Spleen (tissue), 11 donors: ENCODE results near the gene OR2V2. TPM values are rescaled to one million over a fixed set of nuclear protein-coding genes. Genes with fewer than 3 reads are reported as not detected.

Experiments
- DNase-seq: peaks from one replicate; pipeline ENCODE4 v3.0.0-alpha.2; 2020
- H3K27ac ChIP-seq, 8 donors: fragments of 200-600 bp; sonication (generic) in 7 of 8; 1 replicate in 4 of 8; 2 replicates in 4 of 8; pipeline versions ENCODE4 v1.5.0 to v1.8.0; 2016 to 2021; ENCODE audit warnings: inconsistent platforms in 4 of 8, mild to moderate bottlenecking in 4 of 8, moderate library complexity in 1 of 8
- H3K27me3 ChIP-seq, 7 donors: fragments of 200-600 bp; sonication (generic) in 6 of 7; replicated peaks in 1 of 7; 1 replicate in 4 of 7; 2 replicates in 3 of 7; pipeline versions ENCODE4 v1.5.0 to v1.8.0; 2016 to 2021; ENCODE audit warnings: inconsistent platforms in 3 of 7, mild to moderate bottlenecking in 1 of 7
- H3K36me3 ChIP-seq, 6 donors: fragments of 200-600 bp; sonication (generic) in 5 of 6; 1 replicate in 4 of 6; 2 replicates in 2 of 6; pipeline versions ENCODE4 v1.5.0 to v1.8.0; 2016 to 2021; ENCODE audit warnings: inconsistent platforms in 2 of 6
- H3K4me1 ChIP-seq, 6 donors: fragments of 200-600 bp; sonication (generic) in 5 of 6; 1 replicate in 3 of 6; 2 replicates in 3 of 6; pipeline versions ENCODE4 v1.5.0 to v1.8.0; 2016 to 2021; ENCODE audit warnings: inconsistent platforms in 3 of 6
- H3K4me3 ChIP-seq, 8 donors: fragments of 200-600 bp; sonication (generic) in 7 of 8; 1 replicate in 4 of 8; 2 replicates in 4 of 8; pipeline versions ENCODE4 v1.5.0 to v1.8.0; 2016 to 2021; ENCODE audit warnings: inconsistent platforms in 4 of 8, mild to moderate bottlenecking in 4 of 8, moderate library complexity in 2 of 8
- H3K9me3 ChIP-seq, 8 donors: fragments of 200-600 bp; sonication (generic) in 7 of 8; 1 replicate in 4 of 8; 2 replicates in 4 of 8; pipeline versions ENCODE4 v1.5.0 to v1.8.0; 2016 to 2021; ENCODE audit warnings: inconsistent platforms in 4 of 8
- POLR2A ChIP-seq, 3 donors: fragments of 450-650 bp; IDR thresholded peaks; one replicate each; pipeline ENCODE4 v1.5.1; 2017; ENCODE audit warnings: antibody characterized with exemption in 3 of 3, mild to moderate bottlenecking in 1 of 3
- POLR2AphosphoS5 ChIP-seq, 3 donors: sonication (generic); formaldehyde crosslinking; IDR thresholded peaks; one replicate each; pipeline ENCODE4 v1.5.1; 2017; ENCODE audit warnings: antibody characterized with exemption in 3 of 3
- whole genome bisulfite sequencing, 5 donors: extraction: QIAGEN DNeasy Blood & Tissue Kit in 3 of 5; methylation state at CpG; one replicate each; pipeline versions ENCODE4 v1.1.5 to v1.1.7; 2013 to 2018; 5-methylcytosine and 5-hydroxymethylcytosine counted together
- intact Hi-C: fragments of 100-400 bp; cut with DNase I; formaldehyde crosslinking; loops from one replicate; pipeline ENCODE4 v1.15.0; 2023; ENCODE audit warnings: low total_unique reads
- polyA plus RNA-seq, 3 donors: library from polyadenylated mRNA; stranded (reverse); fragments of 200-250 nt; gene quantifications; one replicate each; pipeline ENCODE4 v1.2.1, GENCODE V29; 2013
- total RNA-seq, 7 donors: library from RNA; depleted of rRNA in 3 of 7; stranded (reverse); fragments of >200 nt in 3 of 7; fragmentation: NEBNext Ultra II Directional in 4 of 7; extraction: Animal tissue kit (Norgen Biotek cat#: 25700) in 4 of 7; gene quantifications; one replicate each; pipeline versions ENCODE4 v1.1.0 to v1.2.1, GENCODE V29; 2016 to 2021
- TF ChIP-seq, protein P1 (sequence below), 11 experiments: fragments of 200-600 bp in 7 of 11; fragments of 450-650 bp in 4 of 11; sonication (generic) in 4 of 11; IDR thresholded peaks in 8 of 11; conservative IDR thresholded peaks in 3 of 11; 1 replicate in 7 of 11; 2 replicates in 4 of 11; pipeline versions ENCODE4 v1.4.0 to v1.8.0; 2016 to 2021; ENCODE audit warnings: antibody characterized with exemption in 11 of 11, inconsistent platforms in 4 of 11, mild to moderate bottlenecking in 1 of 11
- donor health status: healthy with polysubstance abuse.
- donor health status: DM: no; HTN: no; CAD: no; lungs with moderate emphysema.
- donor health status: DM: no; HTN: no; CAD: no.
- donor health status: Bipolar disorder and iron deficiency.
- donor health status: healthy.
- donor health status: DM: no; HTN: no; CAD: no.
- donor health status: DM: yes; HTN: yes; CAD: no.

The OR2V2 gene
- total and polyA plus RNA-seq, 10 donors = not detected

DNA sequence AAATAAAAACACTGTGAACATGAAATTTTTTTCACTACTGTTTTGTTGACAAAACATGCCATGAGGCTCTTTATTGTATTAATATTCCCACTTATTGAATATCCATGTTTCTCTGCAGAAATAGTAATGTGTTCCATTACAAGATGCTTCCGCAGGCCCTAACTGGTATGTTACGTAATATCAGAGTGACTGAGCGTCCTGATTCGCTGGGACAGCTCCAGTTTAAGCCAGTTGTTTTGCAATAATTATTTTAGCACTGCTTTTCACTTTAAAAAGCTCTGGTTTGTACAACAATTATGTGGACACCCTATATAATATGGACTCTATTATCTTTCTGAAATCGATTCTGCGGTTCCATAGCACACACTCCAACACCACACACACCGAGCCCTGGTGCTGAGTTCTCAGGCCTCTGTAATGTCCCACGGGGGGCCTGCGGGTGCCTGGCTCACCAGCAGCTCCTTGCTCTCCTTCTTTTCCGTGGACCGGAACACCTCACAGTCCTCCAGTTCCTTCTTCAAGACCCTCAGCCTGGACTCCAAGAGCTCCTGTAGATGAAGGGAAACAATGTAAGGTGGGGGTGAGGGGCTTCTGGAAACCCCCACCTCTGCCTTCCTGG, 55.8 kb downstream of the OR2V2 start:
- Histone ChIP-seq H3K4me1 (peaks cover 17 to 64% (median 48%) of the 10 kb centered on the region in 6 donors), H3K36me3 (no peaks in the 10 kb centered on the region), H3K27me3 (peaks cover 0 to 40% (median 11%) of the 10 kb centered on the region in 7 donors), H3K27ac (peak overlapping the region in 2 of 8 donors; percentile 59 to 71), H3K9me3 (peaks cover 0 to 2% (median 0%) of the 10 kb centered on the region in 8 donors), H3K4me3 (peak overlapping the region in 2 of 8 donors; percentile 65)
- 57 to 71% (median 64%) methylated on average over 11 of the region's 11 CpGs for WGBS, 5 donors
- TF ChIP-seq, protein P1, sequence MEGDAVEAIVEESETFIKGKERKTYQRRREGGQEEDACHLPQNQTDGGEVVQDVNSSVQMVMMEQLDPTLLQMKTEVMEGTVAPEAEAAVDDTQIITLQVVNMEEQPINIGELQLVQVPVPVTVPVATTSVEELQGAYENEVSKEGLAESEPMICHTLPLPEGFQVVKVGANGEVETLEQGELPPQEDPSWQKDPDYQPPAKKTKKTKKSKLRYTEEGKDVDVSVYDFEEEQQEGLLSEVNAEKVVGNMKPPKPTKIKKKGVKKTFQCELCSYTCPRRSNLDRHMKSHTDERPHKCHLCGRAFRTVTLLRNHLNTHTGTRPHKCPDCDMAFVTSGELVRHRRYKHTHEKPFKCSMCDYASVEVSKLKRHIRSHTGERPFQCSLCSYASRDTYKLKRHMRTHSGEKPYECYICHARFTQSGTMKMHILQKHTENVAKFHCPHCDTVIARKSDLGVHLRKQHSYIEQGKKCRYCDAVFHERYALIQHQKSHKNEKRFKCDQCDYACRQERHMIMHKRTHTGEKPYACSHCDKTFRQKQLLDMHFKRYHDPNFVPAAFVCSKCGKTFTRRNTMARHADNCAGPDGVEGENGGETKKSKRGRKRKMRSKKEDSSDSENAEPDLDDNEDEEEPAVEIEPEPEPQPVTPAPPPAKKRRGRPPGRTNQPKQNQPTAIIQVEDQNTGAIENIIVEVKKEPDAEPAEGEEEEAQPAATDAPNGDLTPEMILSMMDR (IDR thresholded peaks at IDR 0.05 in 8 of 11, conservative IDR thresholded peaks at IDR 0.05 in 3 of 11) = no peak
- TF ChIP-seq POLR2A (IDR thresholded peaks at IDR 0.05) (no peak), POLR2AphosphoS5 (IDR thresholded peaks at IDR 0.05) (no peak)
- peak; percentile 50 for DNase-seq
- intact Hi-C loops = no loop called here

DNA sequence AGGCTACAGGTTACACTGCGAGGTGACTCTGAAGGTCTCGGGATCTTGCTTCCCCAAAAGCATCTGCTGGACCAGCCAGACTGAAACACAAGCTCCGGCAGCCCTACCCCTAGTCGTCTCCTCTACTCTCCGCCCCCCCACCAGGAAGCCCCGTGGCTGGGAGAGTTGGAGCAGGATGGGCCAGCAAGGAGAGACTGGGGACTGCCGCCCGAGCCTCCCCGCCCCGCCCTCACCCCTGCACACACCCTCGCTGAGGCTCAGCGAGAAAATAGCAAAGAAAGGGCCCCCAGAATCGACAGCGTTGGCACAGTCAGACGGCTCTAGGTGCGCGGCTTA, 56.4 kb downstream of the OR2V2 start:
- Histone ChIP-seq H3K27ac (peak overlapping the region in 3 of 8 donors; percentile 18 to 71 (median 59)), H3K4me3 (peak overlapping the region in 7 of 8 donors; percentile 58 to 89 (median 71)), H3K27me3 (peaks cover 0 to 40% (median 11%) of the 10 kb centered on the region in 7 donors), H3K9me3 (peaks cover 0 to 7% (median 0%) of the 10 kb centered on the region in 8 donors), H3K36me3 (no peaks in the 10 kb centered on the region), H3K4me1 (peaks cover 17 to 62% (median 48%) of the 10 kb centered on the region in 6 donors)
- intact Hi-C loops = no loop called here
- TF ChIP-seq POLR2A (IDR thresholded peaks at IDR 0.05) = no peak
- TF ChIP-seq, protein P1 (IDR thresholded peaks at IDR 0.05 in 8 of 11, conservative IDR thresholded peaks at IDR 0.05 in 3 of 11) = no peak
- DNase-seq = no peak
- WGBS, 5 donors = 0 to 6% (median 5%) methylated on average over 5 to 17 of the region's 17 CpGs

DNA sequence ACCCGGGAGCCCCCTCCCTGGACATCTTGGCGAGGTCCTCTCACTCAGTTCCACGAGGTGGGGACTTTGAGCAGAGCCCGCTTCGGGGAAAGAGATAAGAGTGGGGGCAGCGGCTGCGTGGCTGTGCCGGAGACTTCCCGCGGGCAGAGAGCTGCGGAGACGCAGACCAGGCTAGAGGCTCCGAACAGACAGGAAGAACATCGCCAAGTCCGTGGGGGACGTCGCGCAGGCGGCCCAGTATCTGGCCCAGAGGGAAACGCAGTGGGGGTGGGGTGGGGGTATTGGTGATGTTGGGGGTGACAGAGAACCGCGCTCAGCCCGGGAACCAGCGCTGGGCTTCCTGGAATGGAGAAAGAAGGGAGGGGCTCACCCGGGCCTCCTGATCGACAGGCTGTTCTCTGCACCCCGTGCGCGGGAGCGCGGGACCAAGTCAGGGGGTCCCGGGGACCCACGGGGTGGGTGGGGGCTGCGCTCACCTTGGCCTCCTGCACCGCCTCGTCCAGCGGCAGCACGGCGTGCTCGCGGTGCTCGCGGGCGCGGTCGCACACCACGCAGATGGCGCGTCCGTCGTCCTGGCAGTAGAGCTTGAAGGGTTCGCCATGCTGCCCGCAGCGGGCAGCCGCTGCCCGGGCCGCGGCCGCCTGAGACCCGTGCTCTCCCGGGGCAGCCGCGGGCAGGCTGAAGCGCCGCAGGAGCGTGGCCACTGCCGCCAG, 56.9 kb downstream of the OR2V2 start:
- DNase-seq = no peak
- intact Hi-C loops = no loop called here
- TF ChIP-seq POLR2AphosphoS5 (IDR thresholded peaks at IDR 0.05) = no peak
- TF ChIP-seq, protein P1 (IDR thresholded peaks at IDR 0.05 in 8 of 11, conservative IDR thresholded peaks at IDR 0.05 in 3 of 11) = no peak
- H3K27ac ChIP-seq = peak overlapping the region in 4 of 8 donors; percentile 33 to 71 (median 56)
- H3K9me3 ChIP-seq = peaks cover 0 to 10% (median 0%) of the 10 kb centered on the region in 8 donors
- peak overlapping the region; percentile 58 to 89 (median 68) for H3K4me3 ChIP-seq
- WGBS, 5 donors = 0 to 2% (median 1%) methylated on average over 26 to 67 of the region's 67 CpGs
- no peaks in the 10 kb centered on the region for H3K36me3 ChIP-seq
- peaks cover 17 to 57% (median 48%) of the 10 kb centered on the region in 6 donors for H3K4me1 ChIP-seq
- peaks cover 0 to 40% (median 11%) of the 10 kb centered on the region in 7 donors for H3K27me3 ChIP-seq
